ENCODE measurements around the gene NECAP2. TPM values are rescaled to one million over a fixed set of nuclear protein-coding genes. Genes with fewer than 3 reads are reported as not detected.

Gene NECAP2
- total RNA-seq, 4 donors from 2014 or later: 71.4 to 100 (median 80.6) TPM

GRCh38 chr1:16421201-16421600 lies 19.3 kb upstream of the NECAP2 start:
- no peak overlapping the region for H3K27ac ChIP-seq
- H3K9me3 ChIP-seq: no peaks in the 10 kb centered on the region
- 86% methylated on average over 7 of the region's 7 CpGs for WGBS
- H3K4me1 ChIP-seq: peaks cover 3% of the 10 kb centered on the region
- no peaks in the 10 kb centered on the region for H3K36me3 ChIP-seq
- no peak for DNase-seq (ENCODE audit: low spot score in 2 of 2)
- TF ChIP-seq POLR2A (IDR thresholded peaks at IDR 0.05) (no peak), POLR2AphosphoS5 (IDR thresholded peaks at IDR 0.05) (no peak), EP300 (IDR thresholded peaks at IDR 0.05) (no peak), CTCF (IDR thresholded peaks at IDR 0.05) (no peak)
- H3K27me3 ChIP-seq: no peaks in the 10 kb centered on the region
- H3K4me3 ChIP-seq: no peak overlapping the region

GRCh38 chr1:16422041-16422440 lies 18.5 kb upstream of the NECAP2 start:
- Histone ChIP-seq H3K27me3 (no peaks in the 10 kb centered on the region), H3K9me3 (no peaks in the 10 kb centered on the region), H3K27ac (no peak overlapping the region), H3K4me3 (no peak overlapping the region), H3K4me1 (peaks cover 3% of the 10 kb centered on the region), H3K36me3 (no peaks in the 10 kb centered on the region)
- TF ChIP-seq POLR2AphosphoS5 (IDR thresholded peaks at IDR 0.05) (no peak), CTCF (IDR thresholded peaks at IDR 0.05) (no peak), EP300 (IDR thresholded peaks at IDR 0.05) (no peak), POLR2A (IDR thresholded peaks at IDR 0.05) (no peak)
- no peak for DNase-seq (ENCODE audit: low spot score in 2 of 2)
- WGBS: 89% methylated on average over 6 of the region's 7 CpGs

GRCh38 chr1:16425125-16426025 lies 15.1 kb upstream of the NECAP2 start:
- H3K4me3 ChIP-seq: no peak overlapping the region
- H3K4me1 ChIP-seq: peaks cover 3% of the 10 kb centered on the region
- H3K9me3 ChIP-seq: no peaks in the 10 kb centered on the region
- no peaks in the 10 kb centered on the region for H3K27me3 ChIP-seq
- no peaks in the 10 kb centered on the region for H3K36me3 ChIP-seq
- 92% methylated on average over 10 of the region's 10 CpGs for WGBS
- TF ChIP-seq POLR2AphosphoS5 (IDR thresholded peaks at IDR 0.05) (no peak), EP300 (IDR thresholded peaks at IDR 0.05) (no peak), POLR2A (IDR thresholded peaks at IDR 0.05) (no peak), CTCF (IDR thresholded peaks at IDR 0.05) (no peak)
- DNase-seq (ENCODE audit: low spot score in 2 of 2): no peak
- H3K27ac ChIP-seq: no peak overlapping the region

GRCh38 chr1:16430606-16431005 lies 9.9 kb upstream of the NECAP2 start:
- Histone ChIP-seq H3K9me3 (no peaks in the 10 kb centered on the region), H3K4me3 (no peak overlapping the region), H3K27ac (no peak overlapping the region), H3K36me3 (no peaks in the 10 kb centered on the region), H3K4me1 (no peaks in the 10 kb centered on the region), H3K27me3 (peaks cover 6% of the 10 kb centered on the region)
- 85% methylated on average over 3 of the region's 3 CpGs for WGBS
- DNase-seq (ENCODE audit: low spot score in 2 of 2): no peak
- no peak for TF ChIP-seq POLR2A (IDR thresholded peaks at IDR 0.05)
- no peak for TF ChIP-seq CTCF (IDR thresholded peaks at IDR 0.05)
- no peak for TF ChIP-seq EP300 (IDR thresholded peaks at IDR 0.05)
- TF ChIP-seq POLR2AphosphoS5 (IDR thresholded peaks at IDR 0.05): no peak

- no peak for DNase-seq (ENCODE audit: low spot score in 2 of 2)
- Histone ChIP-seq H3K4me1 (no peaks in the 10 kb centered on the region), H3K4me3 (no peak overlapping the region), H3K9me3 (no peaks in the 10 kb centered on the region), H3K36me3 (no peaks in the 10 kb centered on the region), H3K27me3 (peaks cover 6% of the 10 kb centered on the region), H3K27ac (no peak overlapping the region)
- TF ChIP-seq POLR2A (IDR thresholded peaks at IDR 0.05): no peak
- no peak for TF ChIP-seq CTCF (IDR thresholded peaks at IDR 0.05)
- no peak for TF ChIP-seq POLR2AphosphoS5 (IDR thresholded peaks at IDR 0.05)
- TF ChIP-seq EP300 (IDR thresholded peaks at IDR 0.05): no peak
- WGBS: 53% methylated on average over 9 of the region's 9 CpGs
Measured at GRCh38 chr1:16433030-16433429, 7.5 kb upstream of the NECAP2 start.

Measured in suprapubic skin (tissue), 4 donors.